ENCODE data around the gene DGAT2. TPM values are rescaled to one million over a fixed set of nuclear protein-coding genes. Genes with fewer than 3 reads are reported as not detected.

DGAT2 gene
- total RNA-seq, 1 experiment from 2014 or later: 1.6 TPM

- TF ChIP-seq HMGXB4 (CRISPR knock-in tag; IDR thresholded peaks at IDR 0.05): no peak
- no peak for TF ChIP-seq SMAD3 (CRISPR knock-in tag; IDR thresholded peaks at IDR 0.05; ENCODE audit: borderline replicate concordance)
- no peak for TF ChIP-seq IRF1 (CRISPR knock-in tag; IDR thresholded peaks at IDR 0.05)
- TF ChIP-seq FOXJ3 (CRISPR knock-in tag; IDR thresholded peaks at IDR 0.05; ENCODE audit: borderline replicate concordance): no peak
- TF ChIP-seq ZNF281 (CRISPR knock-in tag; IDR thresholded peaks at IDR 0.05): no peak
- TF ChIP-seq E2F4 (CRISPR knock-in tag; IDR thresholded peaks at IDR 0.05; ENCODE audit: borderline replicate concordance, low read depth): no peak
- TF ChIP-seq E2F1 (CRISPR knock-in tag; IDR thresholded peaks at IDR 0.05): no peak
- TF ChIP-seq USF2 (CRISPR knock-in tag; IDR thresholded peaks at IDR 0.05): no peak
Measured at GRCh38 chr11:75766443-75767227, 1.9 kb upstream of the DGAT2 start (continued).

GRCh38 chr11:75767228-75767572 lies 1.4 kb upstream of the DGAT2 start:
- Mint-ChIP-seq H3K4me3 (no peak overlapping the region), H3K9me3 (no peaks in the 10 kb centered on the region), H3K27ac (no peak overlapping the region), H3K27me3 (ENCODE audit: low read depth) (peaks cover 65% of the 10 kb centered on the region), H3K4me1 (peaks cover 23% of the 10 kb centered on the region), H3K36me3 (no peaks in the 10 kb centered on the region; the same call in 1 of the 2 replicates)
- POLR2A ChIA-PET: no interaction called here
- CTCF ChIA-PET: no interaction called here
- DNase-seq (ENCODE audit: low spot score): no peak
- ATAC-seq: no peak
- no peak for TF ChIP-seq STAT6 (CRISPR knock-in tag; conservative IDR thresholded peaks at IDR 0.05; ENCODE audit: low read depth)
- no peak for TF ChIP-seq CTCF (IDR thresholded peaks at IDR 0.05)
- no peak for TF ChIP-seq CREM (CRISPR knock-in tag; IDR thresholded peaks at IDR 0.05)
- TF ChIP-seq JAZF1 (CRISPR knock-in tag; IDR thresholded peaks at IDR 0.05): no peak
- TF ChIP-seq NR3C1 (CRISPR knock-in tag; conservative IDR thresholded peaks at IDR 0.05; ENCODE audit: low read depth): no peak
- TF ChIP-seq FOXP1 (CRISPR knock-in tag; IDR thresholded peaks at IDR 0.05; ENCODE audit: borderline replicate concordance): no peak
- no peak for TF ChIP-seq ZNF423 (CRISPR knock-in tag; IDR thresholded peaks at IDR 0.05)
- no peak for TF ChIP-seq ZBTB21 (CRISPR knock-in tag; IDR thresholded peaks at IDR 0.05; ENCODE audit: borderline replicate concordance)
- no peak for TF ChIP-seq MYBL2 (CRISPR knock-in tag; IDR thresholded peaks at IDR 0.05)
- TF ChIP-seq PREB (CRISPR knock-in tag; IDR thresholded peaks at IDR 0.05; ENCODE audit: borderline replicate concordance): no peak

All from WTC11 (cell line).